Smooth muscle cell (in vitro differentiated cells): ENCODE measurements around the gene OTX1. TPM values are rescaled to one million over a fixed set of nuclear protein-coding genes. Genes with fewer than 3 reads are reported as not detected.

Experiments
- DNase-seq: peaks from one replicate; lab custom pipeline; 2025; ENCODE audit not compliant: unreplicated experiment; lab: John Stamatoyannopoulos, UW
- H2AFZ ChIP-seq: fragments of 200-600 bp; sonication (generic); 2 replicates; pipeline ENCODE4 v1.6.0; 2016; ENCODE audit warnings: antibody characterized with exemption, low read depth, mild to moderate bottlenecking
- H3F3A ChIP-seq: fragments of 200-600 bp; sonication (generic); 2 replicates; pipeline ENCODE4 v1.6.0; 2017; ENCODE audit warnings: antibody characterized with exemption, low read depth
- H3K27ac ChIP-seq: fragments of 200-600 bp; sonication (generic); 2 replicates; pipeline ENCODE4 v1.5.1; 2016; ENCODE audit warnings: low read depth, mild to moderate bottlenecking
- H3K27me3 ChIP-seq: fragments of 200-600 bp; sonication (generic); 2 replicates; pipeline ENCODE4 v1.6.1; 2016; ENCODE audit warnings: low read depth, mild to moderate bottlenecking
- H3K36me3 ChIP-seq: fragments of 200-600 bp; sonication (generic); 2 replicates; pipeline ENCODE4 v1.5.1; 2016; ENCODE audit warnings: low read depth
- H3K4me1 ChIP-seq: fragments of 200-600 bp; sonication (generic); 2 replicates; pipeline ENCODE4 v1.5.1; 2016; ENCODE audit warnings: low read depth
- H3K4me2 ChIP-seq: fragments of 200-600 bp; sonication (generic); 2 replicates; pipeline ENCODE4 v1.6.0; 2016; ENCODE audit warnings: mild to moderate bottlenecking
- H3K4me3 ChIP-seq: fragments of 200-600 bp; sonication (generic); 2 replicates; pipeline ENCODE4 v1.5.1; 2016; ENCODE audit warnings: mild to moderate bottlenecking
- H3K79me2 ChIP-seq: fragments of 200-600 bp; sonication (generic); 2 replicates; pipeline ENCODE4 v1.6.0; 2016; ENCODE audit warnings: low read depth, mild to moderate bottlenecking
- H3K9ac ChIP-seq: fragments of 200-600 bp; sonication (generic); 2 replicates; pipeline ENCODE4 v1.6.0; 2016; ENCODE audit warnings: low read depth
- H3K9me3 ChIP-seq: fragments of 200-600 bp; sonication (generic); replicated peaks from 2 replicates; pipeline ENCODE4 v1.5.1; 2016; ENCODE audit warnings: low read depth
- H4K20me1 ChIP-seq: fragments of 200-600 bp; sonication (generic); 2 replicates; pipeline ENCODE4 v1.6.0; 2016; ENCODE audit warnings: low read depth
- WGBS: methylation state at CpG from one replicate; pipeline ENCODE4 v1.1.7; 2016; ENCODE audit warnings: low lambda C conversion rate; 5-methylcytosine and 5-hydroxymethylcytosine counted together
- polyA plus RNA-seq: library from polyadenylated mRNA; unstranded; fragments of >200 nt; fragmentation: Nextera tagmentation; extraction: Ambion mirVana; gene quantifications from 2 replicates; pipeline ENCODE4 v1.2.1, GENCODE V29; 2016
- total RNA-seq: library from RNA; depleted of rRNA; stranded (reverse); fragments of >200 nt; gene quantifications from 2 replicates; pipeline ENCODE4 v1.2.3, GENCODE V29; 2014
- TF ChIP-seq, protein P1 (sequence below): fragments of 200-600 bp; sonication (generic); IDR thresholded peaks from 2 replicates; pipeline ENCODE4 v1.5.1; 2017; ENCODE audit warnings: borderline replicate concordance, mild to moderate bottlenecking, antibody characterized with exemption; ENCODE audit not compliant: insufficient read depth, poor library complexity, severe bottlenecking

OTX1 gene
- total and polyA plus RNA-seq, 2 experiments from 2014 or later = 0.35 TPM; not detected in 1

- Histone ChIP-seq H3K27ac (no peak overlapping the region), H3K36me3 (no peaks in the 10 kb centered on the region), H4K20me1 (peaks cover 55% of the 10 kb centered on the region), H3K79me2 (no peaks in the 10 kb centered on the region), H3K9ac (no peak overlapping the region), H3K9me3 (no peaks in the 10 kb centered on the region), H3K27me3 (peaks cover 100% of the 10 kb centered on the region), H3K4me2 (peak overlapping the region; percentile 86), H3K4me3 (peak overlapping the region; percentile 53), H3F3A (no peaks in the 10 kb centered on the region), H2AFZ (no peak overlapping the region), H3K4me1 (peaks cover 24% of the 10 kb centered on the region)
- 2% methylated on average over 38 of the region's 39 CpGs for WGBS
- no peak for DNase-seq
- TF ChIP-seq, protein P1, sequence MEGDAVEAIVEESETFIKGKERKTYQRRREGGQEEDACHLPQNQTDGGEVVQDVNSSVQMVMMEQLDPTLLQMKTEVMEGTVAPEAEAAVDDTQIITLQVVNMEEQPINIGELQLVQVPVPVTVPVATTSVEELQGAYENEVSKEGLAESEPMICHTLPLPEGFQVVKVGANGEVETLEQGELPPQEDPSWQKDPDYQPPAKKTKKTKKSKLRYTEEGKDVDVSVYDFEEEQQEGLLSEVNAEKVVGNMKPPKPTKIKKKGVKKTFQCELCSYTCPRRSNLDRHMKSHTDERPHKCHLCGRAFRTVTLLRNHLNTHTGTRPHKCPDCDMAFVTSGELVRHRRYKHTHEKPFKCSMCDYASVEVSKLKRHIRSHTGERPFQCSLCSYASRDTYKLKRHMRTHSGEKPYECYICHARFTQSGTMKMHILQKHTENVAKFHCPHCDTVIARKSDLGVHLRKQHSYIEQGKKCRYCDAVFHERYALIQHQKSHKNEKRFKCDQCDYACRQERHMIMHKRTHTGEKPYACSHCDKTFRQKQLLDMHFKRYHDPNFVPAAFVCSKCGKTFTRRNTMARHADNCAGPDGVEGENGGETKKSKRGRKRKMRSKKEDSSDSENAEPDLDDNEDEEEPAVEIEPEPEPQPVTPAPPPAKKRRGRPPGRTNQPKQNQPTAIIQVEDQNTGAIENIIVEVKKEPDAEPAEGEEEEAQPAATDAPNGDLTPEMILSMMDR = no peak
Measured at GRCh38 chr2:63049211-63049969, 1.2 kb upstream of the OTX1 start.

DNA sequence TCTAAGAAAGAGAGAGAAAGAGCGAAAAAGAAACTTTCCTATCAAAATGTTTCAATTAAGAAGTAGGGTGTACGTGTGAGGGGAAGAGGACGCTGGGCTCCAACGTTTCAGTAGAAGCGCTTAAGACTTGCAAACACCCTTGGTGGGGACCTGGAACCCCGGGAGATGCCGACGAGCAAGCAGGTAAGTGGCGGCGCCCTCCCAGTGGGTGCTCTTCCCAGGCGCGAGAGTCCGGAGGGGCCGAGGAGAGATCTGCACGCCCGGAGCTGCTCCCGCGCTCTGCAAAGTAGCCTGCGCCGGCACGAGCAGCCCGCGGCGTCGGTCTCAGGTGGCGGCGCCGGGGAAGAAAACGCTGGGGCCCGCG, 678 bp upstream of the OTX1 start:
- peak overlapping the region; percentile 53 for H3K4me3 ChIP-seq
- under 1% methylated on average over 26 of the region's 31 CpGs for WGBS
- H3K27ac ChIP-seq = no peak overlapping the region
- peaks cover 100% of the 10 kb centered on the region for H3K27me3 ChIP-seq
- no peak overlapping the region for H3K9ac ChIP-seq
- peaks cover 24% of the 10 kb centered on the region for H3K4me1 ChIP-seq
- peaks cover 49% of the 10 kb centered on the region for H4K20me1 ChIP-seq
- H3K9me3 ChIP-seq = no peaks in the 10 kb centered on the region
- H3F3A ChIP-seq = no peaks in the 10 kb centered on the region
- H3K36me3 ChIP-seq = no peaks in the 10 kb centered on the region
- no peak for DNase-seq
- TF ChIP-seq, protein P1 = no peak
- no peaks in the 10 kb centered on the region for H3K79me2 ChIP-seq
- no peak overlapping the region for H2AFZ ChIP-seq
- H3K4me2 ChIP-seq = peak overlapping the region; percentile 86

GRCh38 chr2:63051042-63051794, 588 bp downstream of the OTX1 start:
- peaks cover 34% of the 10 kb centered on the region for H3K4me1 ChIP-seq
- 2% methylated on average over 37 of the region's 42 CpGs for WGBS
- no peak overlapping the region for H3K9ac ChIP-seq
- H4K20me1 ChIP-seq = peaks cover 40% of the 10 kb centered on the region
- no peak overlapping the region for H3K27ac ChIP-seq
- no peaks in the 10 kb centered on the region for H3K9me3 ChIP-seq
- peak overlapping the region; percentile 86 for H3K4me2 ChIP-seq
- TF ChIP-seq, protein P1 = no peak
- peak overlapping the region; percentile 53 for H3K4me3 ChIP-seq
- H3K27me3 ChIP-seq = peaks cover 100% of the 10 kb centered on the region
- no peak for DNase-seq
- H3K36me3 ChIP-seq = no peaks in the 10 kb centered on the region
- no peaks in the 10 kb centered on the region for H3F3A ChIP-seq
- no peak overlapping the region for H2AFZ ChIP-seq
- no peaks in the 10 kb centered on the region for H3K79me2 ChIP-seq
